MM.1S (cell line): ENCODE results near the gene ZNF672.

Experiments used
- DNase-seq: peaks from one replicate; pipeline ENCODE4 v3.0.0-alpha.2; 2015
- H2AFZ ChIP-seq: fragments of 300-600 bp; sonication (generic); 2 replicates; pipeline ENCODE4 v1.6.0; 2016; ENCODE audit warnings: antibody characterized with exemption, low read length
- H3F3A ChIP-seq: fragments of 300-600 bp; sonication (generic); 2 replicates; pipeline ENCODE4 v1.6.1; 2016; ENCODE audit warnings: mild to moderate bottlenecking, antibody characterized with exemption, low read length, moderate library complexity, mixed read lengths; ENCODE audit not compliant: insufficient read depth
- H3K27ac ChIP-seq: fragments of 300-600 bp; sonication (generic); 2 replicates; pipeline ENCODE4 v1.5.1; 2016; ENCODE audit warnings: mild to moderate bottlenecking, low read length
- H3K27me3 ChIP-seq: fragments of 300-600 bp; sonication (generic); replicated peaks from 2 replicates; pipeline ENCODE4 v1.6.0; 2016; ENCODE audit warnings: low read length; ENCODE audit not compliant: insufficient read depth
- H3K36me3 ChIP-seq: fragments of 300-600 bp; sonication (generic); replicated peaks from 2 replicates; pipeline ENCODE4 v1.6.1; 2016; ENCODE audit warnings: mild to moderate bottlenecking, low read length, mixed read lengths; ENCODE audit not compliant: insufficient read depth
- H3K4me1 ChIP-seq: fragments of 300-600 bp; sonication (generic); 2 replicates; pipeline ENCODE4 v1.6.1; 2016; ENCODE audit warnings: low read length, mixed read lengths
- H3K4me2 ChIP-seq: fragments of 300-600 bp; sonication (generic); 2 replicates; pipeline ENCODE4 v1.6.0; 2016; ENCODE audit warnings: low read depth, low read length
- H3K4me3 ChIP-seq: fragments of 300-600 bp; sonication (generic); 2 replicates; pipeline ENCODE4 v1.5.1; 2016; ENCODE audit warnings: low read length, mixed read lengths
- H3K79me2 ChIP-seq: fragments of 300-600 bp; sonication (generic); 2 replicates; pipeline ENCODE4 v1.6.1; 2016; ENCODE audit warnings: mixed run types, low read length, mixed read lengths
- H3K9ac ChIP-seq: fragments of 300-600 bp; sonication (generic); 2 replicates; pipeline ENCODE4 v1.6.1; 2016; ENCODE audit warnings: low read length, mixed read lengths
- H3K9me2 ChIP-seq: fragments of 300-600 bp; sonication (generic); replicated peaks from 2 replicates; pipeline ENCODE4 v1.6.1; 2016; ENCODE audit warnings: mild to moderate bottlenecking, low read length, mixed read lengths; ENCODE audit not compliant: insufficient read depth
- H3K9me3 ChIP-seq: fragments of 300-600 bp; sonication (generic); replicated peaks from 2 replicates; pipeline ENCODE4 v1.6.1; 2016; ENCODE audit warnings: mild to moderate bottlenecking, low read length, mixed read lengths; ENCODE audit not compliant: insufficient read depth
- H4K20me1 ChIP-seq: fragments of 300-600 bp; sonication (generic); 2 replicates; pipeline ENCODE4 v1.6.1; 2016; ENCODE audit warnings: mild to moderate bottlenecking, low read length, moderate library complexity, mixed read lengths; ENCODE audit not compliant: insufficient read depth
- CTCF ChIP-seq: fragments of 300-600 bp; sonication (generic); IDR thresholded peaks from 2 replicates; pipeline ENCODE4 v1.5.1; 2016; ENCODE audit warnings: antibody characterized with exemption, low read length, mixed read lengths
- EZH2 ChIP-seq: fragments of 300-600 bp; sonication (generic); optimal IDR thresholded peaks from 2 replicates; pipeline ENCODE3; 2017; ENCODE audit warnings: low read depth, mild to moderate bottlenecking, antibody characterized with exemption, low read length, mixed read lengths
- EZH2phosphoT487 ChIP-seq: fragments of 300-600 bp; sonication (generic); IDR thresholded peaks from 2 replicates; pipeline ENCODE4 v1.6.1; 2018; ENCODE audit warnings: antibody characterized with exemption, low read length

Gene ZNF672

GRCh38 chr1:248860007-248860406, 22.0 kb downstream of the ZNF672 start:
- no peaks in the 10 kb centered on the region for H3K9me3 ChIP-seq
- no peaks in the 10 kb centered on the region for H3K36me3 ChIP-seq
- H3K9ac ChIP-seq: no peak overlapping the region
- H3K4me3 ChIP-seq: no peak overlapping the region
- no peak overlapping the region for H2AFZ ChIP-seq
- no peak for TF ChIP-seq EZH2phosphoT487
- no peak for TF ChIP-seq CTCF
- no peak for TF ChIP-seq EZH2
- H3K4me1 ChIP-seq: peaks cover 28% of the 10 kb centered on the region
- no peak for DNase-seq
- H3K4me2 ChIP-seq: no peak overlapping the region
- H3K27ac ChIP-seq: no peak overlapping the region
- no peaks in the 10 kb centered on the region for H4K20me1 ChIP-seq
- H3K79me2 ChIP-seq: peaks cover 17% of the 10 kb centered on the region
- no peaks in the 10 kb centered on the region for H3K9me2 ChIP-seq
- peaks cover 14% of the 10 kb centered on the region for H3K27me3 ChIP-seq
- peaks cover 5% of the 10 kb centered on the region; the same call in 1 of the 2 replicates for H3F3A ChIP-seq

GRCh38 chr1:248861616-248862015, 23.6 kb downstream of the ZNF672 start:
- Histone ChIP-seq H3K4me3 (no peak overlapping the region), H4K20me1 (no peaks in the 10 kb centered on the region), H3K27me3 (peaks cover 14% of the 10 kb centered on the region), H3K79me2 (peaks cover 17% of the 10 kb centered on the region), H3F3A (peaks cover 5% of the 10 kb centered on the region; the same call in 1 of the 2 replicates), H3K27ac (no peak overlapping the region), H3K4me1 (peaks cover 28% of the 10 kb centered on the region), H3K36me3 (no peaks in the 10 kb centered on the region), H2AFZ (no peak overlapping the region), H3K9me2 (no peaks in the 10 kb centered on the region), H3K9me3 (no peaks in the 10 kb centered on the region), H3K4me2 (no peak overlapping the region), H3K9ac (no peak overlapping the region)
- no peak for DNase-seq
- TF ChIP-seq EZH2phosphoT487: no peak
- no peak for TF ChIP-seq EZH2
- no peak for TF ChIP-seq CTCF

- Histone ChIP-seq H2AFZ (peak overlapping the region; percentile 93), H3K79me2 (peaks cover 8% of the 10 kb centered on the region), H3F3A (peaks cover 5% of the 10 kb centered on the region; the same call in 1 of the 2 replicates), H3K36me3 (no peaks in the 10 kb centered on the region), H3K27ac (no peak overlapping the region), H3K4me2 (peak overlapping the region; percentile 95), H3K9me3 (no peaks in the 10 kb centered on the region), H3K9me2 (no peaks in the 10 kb centered on the region), H3K27me3 (peaks cover 14% of the 10 kb centered on the region), H3K4me3 (peak overlapping the region; percentile 74), H3K9ac (peak overlapping the region; percentile 52; the same call in 1 of the 2 replicates), H4K20me1 (no peaks in the 10 kb centered on the region), H3K4me1 (peaks cover 19% of the 10 kb centered on the region)
- DNase-seq: no peak
- TF ChIP-seq EZH2phosphoT487: no peak
- TF ChIP-seq EZH2: no peak
- no peak for TF ChIP-seq CTCF
Observed at GRCh38 chr1:248862695-248862997, 24.6 kb downstream of the ZNF672 start.
